H9 (cell line): ENCODE data around the gene SLC4A5. TPM values are rescaled to one million over a fixed set of nuclear protein-coding genes. Genes with fewer than 3 reads are reported as not detected.

Source experiments
- DNase-seq: peaks from one replicate; pipeline ENCODE4 v3.0.0-alpha.2; 2017
- H2AFZ ChIP-seq: one replicate; pipeline ENCODE4 v1.6.1; 2013; ENCODE audit warnings: mild to moderate bottlenecking, low read length, control low read depth, moderate library complexity
- H2AK5ac ChIP-seq: 2 replicates; pipeline ENCODE4 v1.6.1; 2013; ENCODE audit warnings: low read length, control low read depth, mixed read lengths; ENCODE audit not compliant: insufficient read length
- H2BK120ac ChIP-seq: one replicate; pipeline ENCODE4 v1.6.1; 2013; ENCODE audit warnings: low read depth, mild to moderate bottlenecking, low read length, control low read depth, inconsistent platforms; ENCODE audit not compliant: poor library complexity, severe bottlenecking
- H2BK12ac ChIP-seq: 2 replicates; pipeline ENCODE4 v1.6.1; 2013; ENCODE audit warnings: low read length, control low read depth, mixed read lengths, low read depth; ENCODE audit not compliant: insufficient read length
- H2BK15ac ChIP-seq: 2 replicates; pipeline ENCODE4 v1.6.1; 2013; ENCODE audit warnings: low read depth, low read length, control low read depth
- H2BK20ac ChIP-seq: one replicate; pipeline ENCODE4 v1.6.1; 2013; ENCODE audit warnings: low read depth, mild to moderate bottlenecking, low read length, control low read depth, inconsistent platforms; ENCODE audit not compliant: poor library complexity, severe bottlenecking
- H2BK5ac ChIP-seq: 2 replicates; pipeline ENCODE4 v1.6.1; 2013; ENCODE audit warnings: low read length, control low read depth, mixed read lengths; ENCODE audit not compliant: insufficient read length
- H3K14ac ChIP-seq: 2 replicates; pipeline ENCODE4 v1.6.1; 2013; ENCODE audit warnings: low read length, control low read depth; ENCODE audit not compliant: insufficient read depth
- H3K18ac ChIP-seq: 2 replicates; pipeline ENCODE4 v1.6.1; 2013; ENCODE audit warnings: low read depth, mild to moderate bottlenecking, mixed read lengths, low read length, control low read depth; ENCODE audit not compliant: insufficient read length
- H3K23ac ChIP-seq: 2 replicates; pipeline ENCODE4 v1.6.1; 2013; ENCODE audit warnings: low read length, control low read depth, mixed read lengths, low read depth; ENCODE audit not compliant: insufficient read length
- H3K23me2 ChIP-seq: 2 replicates; pipeline ENCODE4 v1.6.1; 2013; ENCODE audit warnings: low read depth, mild to moderate bottlenecking, mixed read lengths, low read length, control low read depth; ENCODE audit not compliant: insufficient read length, poor library complexity, severe bottlenecking
- H3K27ac ChIP-seq: 2 replicates; pipeline ENCODE4 v1.5.1; 2013; ENCODE audit warnings: low read length, control low read depth, mixed read lengths, low read depth; ENCODE audit not compliant: insufficient read length
- H3K27me3 ChIP-seq: 2 replicates; pipeline ENCODE4 v1.6.1; 2013; ENCODE audit warnings: low read length, control low read depth, inconsistent platforms; ENCODE audit not compliant: insufficient read depth
- H3K4ac ChIP-seq: 2 replicates; pipeline ENCODE4 v1.6.1; 2013; ENCODE audit warnings: low read depth, mild to moderate bottlenecking, control low read depth, inconsistent platforms, low read length, moderate library complexity
- H3K4me1 ChIP-seq: 2 replicates; pipeline ENCODE4 v1.6.1; 2013; ENCODE audit warnings: low read length, control low read depth, inconsistent platforms; ENCODE audit not compliant: insufficient read depth
- H3K4me2 ChIP-seq: 2 replicates; pipeline ENCODE4 v1.6.1; 2013; ENCODE audit warnings: low read length, control low read depth, mixed read lengths; ENCODE audit not compliant: insufficient read length, insufficient read depth
- H3K56ac ChIP-seq: 2 replicates; pipeline ENCODE4 v1.6.1; 2013; ENCODE audit warnings: low read depth, mild to moderate bottlenecking, mixed read lengths, low read length, control low read depth; ENCODE audit not compliant: insufficient read length
- H3K79me1 ChIP-seq: 2 replicates; pipeline ENCODE4 v1.6.1; 2013; ENCODE audit warnings: low read depth, mild to moderate bottlenecking, moderate library complexity, low read length, control low read depth, inconsistent platforms; ENCODE audit not compliant: insufficient read depth, poor library complexity, severe bottlenecking
- H3K79me2 ChIP-seq: 2 replicates; pipeline ENCODE4 v1.6.1; 2013; ENCODE audit warnings: low read length, control low read depth, inconsistent platforms; ENCODE audit not compliant: insufficient read depth
- H3K9ac ChIP-seq: 2 replicates; pipeline ENCODE4 v1.6.1; 2013; ENCODE audit warnings: low read length, control low read depth, mixed read lengths; ENCODE audit not compliant: insufficient read length; ENCODE audit errors: extremely low read depth
- H3K9me3 ChIP-seq: one replicate; pipeline ENCODE4 v1.6.1; 2013; ENCODE audit warnings: low read depth, low read length, inconsistent platforms; ENCODE audit not compliant: control insufficient read depth
- H3T11ph ChIP-seq: one replicate; pipeline ENCODE4 v1.6.1; 2013; ENCODE audit warnings: mild to moderate bottlenecking, low read length, control low read depth, inconsistent platforms
- H4K20me1 ChIP-seq: one replicate; pipeline ENCODE4 v1.6.1; 2013; ENCODE audit not compliant: control insufficient read depth, insufficient read length, insufficient read depth
- H4K5ac ChIP-seq: 2 replicates; pipeline ENCODE4 v1.6.1; 2013; ENCODE audit warnings: low read depth, mild to moderate bottlenecking, mixed read lengths, low read length, control low read depth; ENCODE audit not compliant: insufficient read length
- H4K8ac ChIP-seq: replicated peaks from 2 replicates; pipeline ENCODE4 v1.6.1; 2013; ENCODE audit warnings: low read length, control low read depth, mixed read lengths, low read depth; ENCODE audit not compliant: insufficient read length
- H4K91ac ChIP-seq: 2 replicates; pipeline ENCODE4 v1.6.1; 2013; ENCODE audit warnings: low read depth, mild to moderate bottlenecking, moderate library complexity, mixed read lengths, low read length, control low read depth; ENCODE audit not compliant: insufficient read length
- H3K27ac Mint-ChIP-seq, 3 experiments: 2 replicates in 2 of 3; 3 replicates in 1 of 3; pipeline ENCODE4 v1.8.0; 2020 to 2021; ENCODE audit warnings: mixed read lengths in 3 of 3, mild to moderate bottlenecking in 1 of 3, moderate library complexity in 1 of 3
- H3K27me3 Mint-ChIP-seq: 2 replicates; pipeline ENCODE4 v1.8.0; 2021; ENCODE audit warnings: low read depth, mild to moderate bottlenecking, moderate library complexity, mixed read lengths
- H3K36me3 Mint-ChIP-seq, 3 experiments: 2 replicates in 2 of 3; 3 replicates in 1 of 3; pipeline ENCODE4 v1.8.0; 2020 to 2021; ENCODE audit warnings: low read depth in 3 of 3, mixed read lengths in 3 of 3; ENCODE audit not compliant: insufficient read depth in 1 of 3
- H3K4me1 Mint-ChIP-seq, 2 experiments: 2 replicates each; pipeline ENCODE4 v1.8.0; 2020; ENCODE audit warnings: mixed read lengths in 2 of 2
- H3K4me3 Mint-ChIP-seq, 2 experiments: 2 replicates in 1 of 2; 3 replicates in 1 of 2; pipeline ENCODE4 v1.8.0; 2020 to 2021; ENCODE audit warnings: mild to moderate bottlenecking in 2 of 2, mixed read lengths in 2 of 2, moderate library complexity in 1 of 2
- H3K9me3 Mint-ChIP-seq, 2 experiments: 2 replicates in 1 of 2; 3 replicates in 1 of 2; pipeline ENCODE4 v1.8.0; 2020; ENCODE audit warnings: mild to moderate bottlenecking in 2 of 2, mixed read lengths in 2 of 2, moderate library complexity in 1 of 2
- WGBS: extraction: QIAGEN DNeasy Blood & Tissue Kit; methylation state at CpG from one replicate; pipeline ENCODE4 v1.1.7; 2013; ENCODE audit warnings: missing lambda C conversion rate, low lambda C conversion rate, mixed read lengths; ENCODE audit not compliant: insufficient read length; ENCODE audit errors: extremely low coverage; 5-methylcytosine and 5-hydroxymethylcytosine counted together
- total RNA-seq: library from RNA; stranded (reverse); gene quantifications from 2 replicates; pipeline ENCODE4 v1.2.1, GENCODE V29; 2021
- TF ChIP-seq, protein P1 (sequence below): fragments of 200-600 bp; sonication (generic); conservative IDR thresholded peaks from 3 replicates; pipeline ENCODE4 v1.8.0; 2021; ENCODE audit warnings: antibody characterized with exemption, mild to moderate bottlenecking

SLC4A5 gene
- total RNA-seq, 1 experiment from 2014 or later, result 0.50 TPM

DNA sequence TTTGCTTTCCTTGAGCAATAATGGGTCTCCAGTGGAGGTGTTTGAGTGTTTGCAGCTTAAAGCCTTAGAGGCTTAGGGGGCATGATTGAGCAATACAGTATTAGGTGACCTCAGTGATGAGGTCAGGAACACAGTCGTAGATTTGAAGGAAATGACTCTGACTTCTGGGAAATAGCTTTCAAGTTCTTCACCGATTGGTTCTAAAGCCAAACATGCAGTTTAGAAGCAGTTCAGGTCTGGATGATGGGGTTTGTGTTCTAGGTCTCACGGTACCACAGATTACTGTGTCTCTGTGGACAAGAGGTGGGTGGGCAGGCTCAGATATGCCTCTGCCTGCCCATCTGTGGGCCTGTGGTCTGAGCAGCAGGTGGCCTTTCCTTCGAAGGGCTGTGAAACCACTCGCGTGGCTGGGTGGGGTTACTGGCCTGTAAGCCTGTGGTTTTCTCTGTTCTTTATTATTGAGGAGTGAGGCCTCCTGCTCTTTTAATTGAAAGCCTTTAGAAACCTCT lies 137.0 kb downstream of the SLC4A5 start:
- peaks cover 52% of the 10 kb centered on the region; the same call in 1 of the 2 replicates for H3K79me2 ChIP-seq
- no peak overlapping the region for H4K5ac ChIP-seq
- H2BK20ac ChIP-seq, result no peak overlapping the region
- H3K23ac ChIP-seq, result no peak overlapping the region
- peaks cover 3% of the 10 kb centered on the region for H3K23me2 ChIP-seq
- TF ChIP-seq, protein P1, sequence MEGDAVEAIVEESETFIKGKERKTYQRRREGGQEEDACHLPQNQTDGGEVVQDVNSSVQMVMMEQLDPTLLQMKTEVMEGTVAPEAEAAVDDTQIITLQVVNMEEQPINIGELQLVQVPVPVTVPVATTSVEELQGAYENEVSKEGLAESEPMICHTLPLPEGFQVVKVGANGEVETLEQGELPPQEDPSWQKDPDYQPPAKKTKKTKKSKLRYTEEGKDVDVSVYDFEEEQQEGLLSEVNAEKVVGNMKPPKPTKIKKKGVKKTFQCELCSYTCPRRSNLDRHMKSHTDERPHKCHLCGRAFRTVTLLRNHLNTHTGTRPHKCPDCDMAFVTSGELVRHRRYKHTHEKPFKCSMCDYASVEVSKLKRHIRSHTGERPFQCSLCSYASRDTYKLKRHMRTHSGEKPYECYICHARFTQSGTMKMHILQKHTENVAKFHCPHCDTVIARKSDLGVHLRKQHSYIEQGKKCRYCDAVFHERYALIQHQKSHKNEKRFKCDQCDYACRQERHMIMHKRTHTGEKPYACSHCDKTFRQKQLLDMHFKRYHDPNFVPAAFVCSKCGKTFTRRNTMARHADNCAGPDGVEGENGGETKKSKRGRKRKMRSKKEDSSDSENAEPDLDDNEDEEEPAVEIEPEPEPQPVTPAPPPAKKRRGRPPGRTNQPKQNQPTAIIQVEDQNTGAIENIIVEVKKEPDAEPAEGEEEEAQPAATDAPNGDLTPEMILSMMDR, result no peak
- no peak overlapping the region for H2AFZ ChIP-seq
- no peak overlapping the region for H2AK5ac ChIP-seq
- Mint-ChIP-seq H3K27me3 (no peaks in the 10 kb centered on the region), H3K4me1 (peaks cover 38 to 39% of the 10 kb centered on the region in 2 experiments), H3K9me3 (no peaks in the 10 kb centered on the region), H3K36me3 (peaks cover 59 to 89% (median 88%) of the 10 kb centered on the region in 3 experiments), H3K27ac (peak overlapping the region; percentile 63 to 93 (median 90); a peak in 6 of 7 replicates), H3K4me3 (no peak overlapping the region)
- H3K4me2 ChIP-seq, result no peak overlapping the region
- H2BK12ac ChIP-seq, result no peak overlapping the region
- peaks cover 10% of the 10 kb centered on the region for H3K4me1 ChIP-seq
- H4K91ac ChIP-seq, result no peak overlapping the region
- H2BK15ac ChIP-seq, result no peak overlapping the region
- no peak overlapping the region for H3K27ac ChIP-seq
- H3K9ac ChIP-seq, result no peak overlapping the region
- H3T11ph ChIP-seq, result no peak overlapping the region
- WGBS, result no CpG with 5 or more reads among the region's 6 CpGs
- H4K8ac ChIP-seq, result no peak overlapping the region
- H3K79me1 ChIP-seq, result peaks cover 7% of the 10 kb centered on the region
- H2BK120ac ChIP-seq, result no peak overlapping the region
- no peak overlapping the region for H2BK5ac ChIP-seq
- no peaks in the 10 kb centered on the region for H3K27me3 ChIP-seq
- H3K56ac ChIP-seq, result no peak overlapping the region
- no peaks in the 10 kb centered on the region for H4K20me1 ChIP-seq
- H3K9me3 ChIP-seq, result no peaks in the 10 kb centered on the region
- no peak overlapping the region for H3K4ac ChIP-seq
- no peak for DNase-seq
- no peak overlapping the region for H3K18ac ChIP-seq
- no peak overlapping the region for H3K14ac ChIP-seq
